GM12872 (cell line): ENCODE results near the gene FCER2.

Source experiments
- CTCF ChIP-seq: IDR thresholded peaks from 3 replicates; pipeline ENCODE4 v1.5.1; 2011; ENCODE audit warnings: low read depth, mild to moderate bottlenecking, low read length, moderate library complexity; ENCODE audit not compliant: insufficient read depth

FCER2 gene

GRCh38 chr19:7738023-7738422, 36.1 kb upstream of the FCER2 start:
- TF ChIP-seq CTCF = no peak

- TF ChIP-seq CTCF = no peak
Measured at GRCh38 chr19:7737215-7737614, 35.3 kb upstream of the FCER2 start.

- TF ChIP-seq CTCF = no peak
Measured at GRCh38 chr19:7736148-7736547, 34.2 kb upstream of the FCER2 start.

GRCh38 chr19:7734220-7735203, 32.6 kb upstream of the FCER2 start:
- no peak for TF ChIP-seq CTCF

- no peak for TF ChIP-seq CTCF
Measured at GRCh38 chr19:7733376-7733775, 31.4 kb upstream of the FCER2 start.

- no peak for TF ChIP-seq CTCF
Measured at GRCh38 chr19:7732045-7732444, 30.1 kb upstream of the FCER2 start, which contains the start of gene CLEC4G. Gene CLEC4G, minus strand, starts transcription at chr19:7732110. Its CDS starts 8 bp downstream, at chr19:7732102.

- no peak for TF ChIP-seq CTCF
Measured at GRCh38 chr19:7731615-7732014, 29.7 kb upstream of the FCER2 start.
